ENCODE results near the gene MSL3B.
A peak's percentile ranks its signal among the peaks of the same experiment; 100 is the strongest.

The MSL3B gene

DNA sequence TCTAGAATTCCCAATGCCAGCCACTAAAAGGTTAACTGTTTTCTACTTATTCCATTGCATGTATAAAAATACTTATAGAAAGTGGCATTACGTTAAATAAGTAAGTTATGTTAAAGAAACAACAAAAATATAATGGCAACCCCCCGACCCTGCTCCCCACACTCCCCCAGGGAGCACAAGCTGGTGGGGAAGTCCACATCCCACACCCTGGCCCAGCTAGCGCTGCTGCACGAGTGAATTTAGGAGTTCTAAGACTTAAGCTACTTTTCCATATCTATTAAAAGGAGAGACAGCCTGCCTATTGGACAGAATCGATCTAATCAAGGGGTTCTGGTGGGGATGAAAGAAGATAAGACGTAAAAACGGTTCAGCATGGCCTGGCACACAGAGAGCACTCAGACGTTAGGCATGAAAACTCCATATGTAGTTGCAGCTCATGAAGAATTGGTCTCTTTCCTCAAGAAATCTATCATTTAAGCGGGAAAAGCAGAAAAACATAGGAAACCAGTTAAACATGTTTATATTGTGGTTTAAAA, 30.4 kb downstream of the MSL3B start:
- no peak overlapping the region for H3K27ac ChIP-seq
- TF ChIP-seq, protein P1, sequence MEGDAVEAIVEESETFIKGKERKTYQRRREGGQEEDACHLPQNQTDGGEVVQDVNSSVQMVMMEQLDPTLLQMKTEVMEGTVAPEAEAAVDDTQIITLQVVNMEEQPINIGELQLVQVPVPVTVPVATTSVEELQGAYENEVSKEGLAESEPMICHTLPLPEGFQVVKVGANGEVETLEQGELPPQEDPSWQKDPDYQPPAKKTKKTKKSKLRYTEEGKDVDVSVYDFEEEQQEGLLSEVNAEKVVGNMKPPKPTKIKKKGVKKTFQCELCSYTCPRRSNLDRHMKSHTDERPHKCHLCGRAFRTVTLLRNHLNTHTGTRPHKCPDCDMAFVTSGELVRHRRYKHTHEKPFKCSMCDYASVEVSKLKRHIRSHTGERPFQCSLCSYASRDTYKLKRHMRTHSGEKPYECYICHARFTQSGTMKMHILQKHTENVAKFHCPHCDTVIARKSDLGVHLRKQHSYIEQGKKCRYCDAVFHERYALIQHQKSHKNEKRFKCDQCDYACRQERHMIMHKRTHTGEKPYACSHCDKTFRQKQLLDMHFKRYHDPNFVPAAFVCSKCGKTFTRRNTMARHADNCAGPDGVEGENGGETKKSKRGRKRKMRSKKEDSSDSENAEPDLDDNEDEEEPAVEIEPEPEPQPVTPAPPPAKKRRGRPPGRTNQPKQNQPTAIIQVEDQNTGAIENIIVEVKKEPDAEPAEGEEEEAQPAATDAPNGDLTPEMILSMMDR (IDR thresholded peaks at IDR 0.05), result no peak
- H3K9me3 ChIP-seq, result no peaks in the 10 kb centered on the region
- DNase-seq (peak; percentile 16), ATAC-seq (no peak)
- no peaks in the 10 kb centered on the region for H3K36me3 ChIP-seq
- H3K27me3 ChIP-seq, result no peaks in the 10 kb centered on the region
- intact Hi-C loops (cut with DNase I), result no loop called here
- H3K4me1 ChIP-seq, result no peaks in the 10 kb centered on the region
- H3K4me3 ChIP-seq, result no peak overlapping the region

GRCh38 chr2:233836359-233836758, 31.8 kb downstream of the MSL3B start:
- DNase-seq (no peak), ATAC-seq (no peak)
- Histone ChIP-seq H3K27ac (no peak overlapping the region), H3K4me3 (no peak overlapping the region), H3K27me3 (no peaks in the 10 kb centered on the region), H3K36me3 (no peaks in the 10 kb centered on the region), H3K4me1 (no peaks in the 10 kb centered on the region), H3K9me3 (no peaks in the 10 kb centered on the region)
- intact Hi-C loops (cut with DNase I), result no loop called here
- TF ChIP-seq, protein P1 (IDR thresholded peaks at IDR 0.05), result no peak

- H3K4me1 ChIP-seq, result no peaks in the 10 kb centered on the region
- no peak for ATAC-seq
- H3K4me3 ChIP-seq, result no peak overlapping the region
- DNase-seq, result peak; percentile 21
- no peak overlapping the region for H3K27ac ChIP-seq
- TF ChIP-seq, protein P1 (IDR thresholded peaks at IDR 0.05), result no peak
- H3K36me3 ChIP-seq, result no peaks in the 10 kb centered on the region
- no peaks in the 10 kb centered on the region for H3K9me3 ChIP-seq
- no peaks in the 10 kb centered on the region for H3K27me3 ChIP-seq
- intact Hi-C loops (cut with DNase I), result no loop called here
These were observed 32.7 kb downstream of the MSL3B start for GRCh38 chr2:233835230-233836186.

DNA sequence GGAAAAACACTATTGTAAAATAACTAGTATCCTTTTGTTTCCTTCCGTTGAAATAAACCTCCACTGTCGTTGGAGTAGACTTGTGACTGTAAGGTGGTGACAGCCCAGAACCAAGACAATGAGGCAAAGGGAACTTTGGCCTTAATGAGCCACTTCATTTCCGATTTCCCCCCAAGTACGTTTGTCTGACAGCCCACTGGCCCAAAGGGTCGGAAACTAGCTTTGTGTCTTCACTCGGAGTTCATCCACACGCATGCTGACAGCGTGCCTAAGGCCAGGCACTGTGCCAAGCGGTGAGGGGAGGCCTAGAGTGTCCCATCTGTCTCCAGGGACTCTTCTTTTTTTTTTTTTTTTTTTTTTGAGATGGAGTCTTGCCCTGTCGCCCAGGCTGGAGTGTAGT, 34.8 kb downstream of the MSL3B start:
- intact Hi-C loops (cut with DNase I), result no loop called here
- ATAC-seq (no peak), DNase-seq (peak; percentile 37)

DNA sequence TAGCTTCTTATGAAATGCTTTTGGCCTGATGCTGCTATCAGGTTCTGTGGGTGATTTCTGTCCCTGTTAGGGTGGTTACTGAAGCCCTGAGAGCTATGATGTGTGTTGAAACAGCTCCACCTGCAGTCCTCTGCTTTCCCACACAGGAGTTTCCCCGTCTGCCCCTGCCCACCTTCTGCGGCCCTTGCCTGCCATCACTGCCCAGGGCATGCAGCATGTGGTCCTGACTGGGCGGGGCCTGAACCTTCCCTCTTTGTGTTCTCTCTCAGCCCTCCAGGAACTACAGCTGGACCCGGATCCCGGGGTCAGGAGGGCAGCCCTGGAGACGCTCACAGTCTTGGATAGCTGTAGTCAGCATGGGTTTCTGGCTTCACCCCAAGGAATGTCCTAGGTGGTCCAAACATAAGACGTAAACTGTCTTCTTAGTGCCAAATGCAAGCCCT, 35.3 kb downstream of the MSL3B start:
- Histone ChIP-seq H3K4me3 (no peak overlapping the region), H3K27me3 (no peaks in the 10 kb centered on the region), H3K9me3 (no peaks in the 10 kb centered on the region), H3K4me1 (no peaks in the 10 kb centered on the region), H3K36me3 (no peaks in the 10 kb centered on the region), H3K27ac (no peak overlapping the region)
- intact Hi-C loops (cut with DNase I), result no loop called here
- TF ChIP-seq, protein P1 (IDR thresholded peaks at IDR 0.05), result no peak
- ATAC-seq (no peak), DNase-seq (peak; percentile 62)

More for the DNA sequence above, 34.8 kb downstream of the MSL3B start:
- H3K27me3 ChIP-seq, result no peaks in the 10 kb centered on the region
- no peaks in the 10 kb centered on the region for H3K36me3 ChIP-seq
- H3K4me3 ChIP-seq, result no peak overlapping the region
- H3K9me3 ChIP-seq, result no peaks in the 10 kb centered on the region
- TF ChIP-seq, protein P1 (IDR thresholded peaks at IDR 0.05), result no peak
- H3K27ac ChIP-seq, result no peak overlapping the region
- no peaks in the 10 kb centered on the region for H3K4me1 ChIP-seq

Measured in upper lobe of right lung (tissue), 1 donor.